NCI-H1417 treated with DMSO at 0.1 percent for 48 hours (cell line): ENCODE data around the gene TIAM2.

Source experiments
- DNase-seq: peaks from one replicate; lab custom pipeline; 2025; lab: John Stamatoyannopoulos, UW

The TIAM2 gene

GRCh38 chr6:155297669-155298068, 302.6 kb downstream of the TIAM2 start:
- no peak for DNase-seq

GRCh38 chr6:155301867-155302266, 306.8 kb downstream of the TIAM2 start:
- no peak for DNase-seq

GRCh38 chr6:155303361-155303870, 308.3 kb downstream of the TIAM2 start:
- DNase-seq, result no peak

DNA sequence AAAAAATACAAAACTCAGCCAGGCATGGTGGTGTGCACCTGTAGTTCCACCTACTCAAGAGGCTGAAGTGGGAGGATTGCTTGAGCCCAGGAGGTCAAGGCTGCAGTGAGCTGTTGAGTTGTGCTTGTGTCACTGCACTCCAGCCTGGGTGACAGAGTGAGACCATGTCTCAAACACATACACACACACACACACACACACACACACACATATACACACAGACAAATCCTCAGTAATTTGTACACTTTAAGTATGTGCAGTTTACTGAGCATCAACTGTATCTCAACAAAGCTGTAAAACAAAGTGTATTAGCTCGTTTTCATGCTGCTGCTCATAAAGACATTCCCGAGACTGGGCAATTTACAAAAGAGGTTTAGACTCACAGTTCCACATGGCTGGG, 311.8 kb downstream of the TIAM2 start:
- no peak for DNase-seq
